K562 (cell line): ENCODE results near the gene TTC22. TPM values are rescaled to one million over a fixed set of nuclear protein-coding genes. Genes with fewer than 3 reads are reported as not detected.

ENCODE experiments used
- FOSL1 ChIP-seq: fragments of 200-800 bp; sonication (Bioruptor generic); conservative IDR thresholded peaks from 2 replicates; pipeline ENCODE4 v1.6.1; 2016; ENCODE audit warnings: missing genetic modification characterization, missing compliant biosample characterization
- NCOA4 ChIP-seq: fragments of 450-650 bp; IDR thresholded peaks from 2 replicates; pipeline ENCODE4 v1.6.1; 2018; ENCODE audit warnings: mild to moderate bottlenecking; ENCODE audit not compliant: partially characterized antibody
- RAD51 ChIP-seq: fragments of 450-650 bp; IDR thresholded peaks from 2 replicates; pipeline ENCODE4 v1.7.1; 2016; ENCODE audit warnings: low read depth, mild to moderate bottlenecking, borderline replicate concordance
- REST ChIP-seq, 2 experiments: fragments of 450-650 bp; formaldehyde crosslinking in 1 of 2; IDR thresholded peaks; 2 replicates each; pipeline versions ENCODE4 v1.4.0 to v1.6.1; 2014 to 2020; ENCODE audit warnings: mild to moderate bottlenecking in 2 of 2, borderline replicate concordance in 1 of 2, low read depth in 1 of 2
- USF2 ChIP-seq: sonication (generic); formaldehyde crosslinking; IDR thresholded peaks from 2 replicates; pipeline ENCODE4 v1.5.0; 2020; ENCODE audit warnings: missing genetic modification reagents
- ZNF316 ChIP-seq: fragments of 450-650 bp; IDR thresholded peaks from 2 replicates; pipeline ENCODE4 v1.6.1; 2016
- polyA plus RNA-seq, 8 experiments: library from polyadenylated mRNA; depleted of rRNA in 4 of 8; stranded (reverse) in 5 of 8; unstranded in 3 of 8; fragments of >200 nt; fragmentation: Nextera tagmentation in 2 of 8; fragmentation: Illumina TruSeq in 1 of 8; extraction: Ambion mirVana in 2 of 8; extraction: Trizol in 1 of 8; gene quantifications; 2 replicates each; pipeline versions ENCODE4 v1.2.1 to v1.2.3, GENCODE V29; 2011 to 2014; ENCODE audit warnings: inconsistent platforms in 1 of 8, missing spikeins in 1 of 8
- total RNA-seq, 7 experiments: library from RNA; depleted of rRNA in 6 of 7; stranded (reverse); fragments of >200 nt in 6 of 7; fragmentation: Illumina TruSeq in 2 of 7; extraction: Trizol in 2 of 7; gene quantifications; 2 replicates each; pipeline versions ENCODE4 v1.2.1 to v1.2.3, GENCODE V29; 2011 to 2021; ENCODE audit warnings: low replicate concordance in 1 of 7

TTC22 gene
- total and polyA plus RNA-seq, 9 of the 15 experiments (the other 6 are each of a cell fraction or from before 2014, with no cell fraction given), result 0.07 TPM; not detected in 8

GRCh38 chr1:54774820-54775498, 26.2 kb downstream of the TTC22 start (continued):
- TF ChIP-seq ZNF316 (no peak), REST (IDR thresholded peaks at IDR 0.05; ENCODE audit: borderline replicate concordance) (peak; percentile 44; the same call in 1 of the 2 replicates), REST (CRISPR knock-in tag; IDR thresholded peaks at IDR 0.05; ENCODE audit: low read depth) (no peak), FOSL1 (no peak), RAD51 (peak; percentile 93), USF2 (CRISPR knock-in tag) (peak; percentile 95), NCOA4 (no peak)
